RKO (cell line): Measurements from ENCODE around the gene OSBPL10.

ENCODE experiments used
- DNase-seq: peaks from one replicate; pipeline ENCODE4 v3.0.0-alpha.2; 2016; ENCODE audit warnings: low spot score

OSBPL10 gene

GRCh38 chr3:31770822-31771326, 210.2 kb downstream of the OSBPL10 start:
- DNase-seq = peak; percentile 12

- DNase-seq = peak; percentile 9
These were observed 212.5 kb downstream of the OSBPL10 start for GRCh38 chr3:31768479-31769125.

DNA sequence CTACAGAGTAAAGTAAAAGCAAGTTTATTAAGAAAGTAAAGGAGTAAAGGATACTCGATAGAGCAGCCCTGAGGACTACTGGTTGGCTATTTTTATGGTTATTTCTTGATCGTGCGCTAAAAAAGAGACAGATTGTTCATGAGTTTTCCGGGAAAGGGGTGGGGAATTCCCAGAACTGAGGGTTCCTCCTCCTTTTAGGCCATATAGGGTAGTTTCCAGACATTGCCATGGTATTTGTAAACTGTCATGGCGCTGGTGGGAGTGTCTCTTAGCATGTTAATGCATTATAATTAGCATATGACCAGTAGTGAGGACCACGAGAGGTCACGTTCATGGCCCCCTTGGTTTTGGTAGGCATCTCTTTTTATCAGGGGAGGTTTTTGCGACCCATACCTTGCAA, 213.1 kb downstream of the OSBPL10 start:
- no peak for DNase-seq

GRCh38 chr3:31766669-31767068, 214.4 kb downstream of the OSBPL10 start:
- no peak for DNase-seq

GRCh38 chr3:31765871-31766270, 215.2 kb downstream of the OSBPL10 start:
- no peak for DNase-seq

GRCh38 chr3:31763731-31764130, 217.3 kb downstream of the OSBPL10 start:
- DNase-seq = no peak

- no peak for DNase-seq
These were observed 218.1 kb downstream of the OSBPL10 start for GRCh38 chr3:31762888-31763351.

GRCh38 chr3:31762097-31762764, 218.8 kb downstream of the OSBPL10 start:
- no peak for DNase-seq

GRCh38 chr3:31760654-31761053, 220.4 kb downstream of the OSBPL10 start:
- DNase-seq = no peak

GRCh38 chr3:31758322-31758965, 222.6 kb downstream of the OSBPL10 start:
- DNase-seq = no peak

DNA sequence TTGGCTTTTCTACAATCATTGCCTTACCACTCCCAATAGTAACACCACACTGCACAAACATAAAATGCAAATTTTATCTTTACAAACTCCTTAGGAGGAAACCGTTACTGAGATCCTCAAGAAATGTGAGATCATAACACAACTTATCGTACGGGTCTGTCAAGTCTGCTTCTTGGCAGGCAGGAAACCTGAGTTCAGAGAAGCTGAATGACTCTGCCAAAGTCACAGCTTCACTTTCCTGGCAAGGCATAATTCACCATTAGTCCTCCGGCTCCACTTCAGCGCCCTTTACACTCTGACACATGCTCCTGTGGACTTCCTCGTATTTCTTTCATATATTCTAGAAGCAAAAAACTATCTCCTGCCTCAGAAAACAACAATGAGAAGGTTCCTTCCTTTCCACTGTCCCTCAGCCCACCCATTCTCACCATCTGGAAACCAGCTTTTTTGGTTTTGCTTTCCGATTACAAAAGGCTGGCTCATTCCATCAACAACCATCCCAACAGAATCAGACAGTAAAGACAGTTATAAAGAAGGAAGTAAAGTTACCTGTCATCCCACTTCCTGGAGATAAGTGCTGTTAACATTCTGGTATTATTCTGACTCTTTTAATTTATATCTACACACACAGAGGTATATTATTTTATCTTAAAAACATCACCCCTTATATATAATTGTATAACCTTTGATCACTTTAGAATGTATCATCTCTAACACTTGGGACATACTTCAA, 225.0 kb downstream of the OSBPL10 start:
- DNase-seq = no peak

GRCh38 chr3:31754575-31755278, 226.3 kb downstream of the OSBPL10 start:
- DNase-seq = no peak

DNA sequence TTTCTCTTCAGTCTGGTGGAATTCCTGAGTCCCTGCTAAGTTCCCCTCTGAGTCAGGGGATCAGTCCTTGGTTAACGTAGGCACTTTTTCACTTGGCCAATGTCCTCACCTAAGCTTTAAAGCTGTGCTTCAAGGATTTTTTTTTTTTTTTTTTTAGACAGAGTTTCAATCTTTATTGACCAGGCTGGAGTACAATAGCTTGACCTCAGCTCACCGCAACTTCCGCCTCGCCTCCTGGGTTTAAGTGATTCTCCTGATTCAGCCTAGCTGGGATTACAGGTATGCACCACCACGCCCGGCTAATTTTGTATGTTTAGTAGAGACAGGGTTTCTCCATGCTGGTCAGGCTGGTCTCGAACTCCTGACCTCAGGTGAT, 228.0 kb downstream of the OSBPL10 start:
- no peak for DNase-seq

GRCh38 chr3:31752305-31753049, 228.6 kb downstream of the OSBPL10 start:
- DNase-seq = no peak

- DNase-seq = no peak
These were observed 230.7 kb downstream of the OSBPL10 start for GRCh38 chr3:31750341-31750740.

DNA sequence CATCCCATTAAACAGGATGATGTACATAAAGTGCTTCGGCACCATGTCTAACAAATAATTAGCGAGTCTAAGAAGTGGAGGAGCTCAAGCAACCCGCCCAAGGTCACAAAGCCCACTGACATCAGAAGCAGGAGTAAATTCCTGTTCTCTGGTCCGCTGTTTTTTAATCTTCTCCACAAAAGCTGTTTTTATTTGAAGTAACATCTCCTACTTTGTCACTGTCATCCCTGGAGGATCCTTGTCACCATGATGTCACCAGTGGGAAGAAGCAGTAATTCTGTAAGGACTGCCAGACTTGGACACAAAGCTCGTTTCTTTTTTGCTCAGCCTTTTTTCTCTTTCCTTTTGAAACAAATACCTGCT, 232.1 kb downstream of the OSBPL10 start:
- DNase-seq = no peak

DNA sequence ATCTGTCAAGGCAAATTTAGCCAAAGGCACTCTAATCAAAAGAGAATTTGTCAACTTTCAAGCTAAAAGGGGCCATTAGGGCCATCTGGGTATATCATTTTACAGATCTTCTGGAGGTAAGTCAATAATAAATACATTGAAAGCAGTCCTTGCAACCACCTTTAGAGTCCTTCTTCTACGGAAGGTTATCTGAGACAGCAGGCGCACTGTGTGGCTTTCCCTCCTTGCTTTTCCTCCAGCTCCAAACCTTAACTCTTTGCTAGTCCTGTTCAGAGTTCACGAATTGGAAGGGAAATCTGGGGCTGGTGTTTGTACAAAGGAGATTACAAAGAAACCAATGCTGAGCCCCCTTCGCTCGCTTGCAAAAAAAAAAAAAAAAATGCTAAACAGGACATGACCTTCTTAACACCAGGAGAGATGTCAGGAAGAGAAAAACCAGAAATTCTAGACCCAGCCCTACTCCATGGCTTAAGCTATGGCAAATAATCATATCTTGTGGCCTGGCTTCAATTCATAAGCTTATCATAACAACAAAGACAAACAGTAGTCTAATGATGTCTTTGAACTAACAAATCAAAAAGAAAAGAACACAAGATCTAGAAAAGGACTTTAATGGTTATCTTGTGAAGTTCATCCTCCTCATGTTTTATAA, 232.7 kb downstream of the OSBPL10 start:
- DNase-seq = no peak

GRCh38 chr3:31747785-31748184, 233.3 kb downstream of the OSBPL10 start:
- no peak for DNase-seq

DNA sequence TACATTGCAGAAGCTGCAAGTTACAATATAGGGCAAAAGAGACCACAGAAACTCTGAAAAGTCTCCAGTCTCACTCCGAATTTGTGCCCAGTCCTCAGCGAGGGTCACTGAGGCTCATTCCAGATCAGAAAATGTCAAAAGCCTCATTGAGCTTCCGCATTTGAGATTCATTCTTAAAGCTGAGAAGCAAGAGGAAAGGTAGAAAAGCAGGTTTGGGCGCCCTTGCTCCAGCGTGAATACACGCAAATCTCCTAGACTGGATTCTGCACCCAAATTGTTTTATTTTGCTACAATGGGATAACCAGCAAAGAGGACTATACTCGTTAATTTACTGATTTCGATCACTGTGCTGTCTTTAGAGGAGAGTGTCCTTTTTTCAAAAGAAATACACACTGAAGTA, 236.1 kb downstream of the OSBPL10 start:
- DNase-seq = no peak

DNA sequence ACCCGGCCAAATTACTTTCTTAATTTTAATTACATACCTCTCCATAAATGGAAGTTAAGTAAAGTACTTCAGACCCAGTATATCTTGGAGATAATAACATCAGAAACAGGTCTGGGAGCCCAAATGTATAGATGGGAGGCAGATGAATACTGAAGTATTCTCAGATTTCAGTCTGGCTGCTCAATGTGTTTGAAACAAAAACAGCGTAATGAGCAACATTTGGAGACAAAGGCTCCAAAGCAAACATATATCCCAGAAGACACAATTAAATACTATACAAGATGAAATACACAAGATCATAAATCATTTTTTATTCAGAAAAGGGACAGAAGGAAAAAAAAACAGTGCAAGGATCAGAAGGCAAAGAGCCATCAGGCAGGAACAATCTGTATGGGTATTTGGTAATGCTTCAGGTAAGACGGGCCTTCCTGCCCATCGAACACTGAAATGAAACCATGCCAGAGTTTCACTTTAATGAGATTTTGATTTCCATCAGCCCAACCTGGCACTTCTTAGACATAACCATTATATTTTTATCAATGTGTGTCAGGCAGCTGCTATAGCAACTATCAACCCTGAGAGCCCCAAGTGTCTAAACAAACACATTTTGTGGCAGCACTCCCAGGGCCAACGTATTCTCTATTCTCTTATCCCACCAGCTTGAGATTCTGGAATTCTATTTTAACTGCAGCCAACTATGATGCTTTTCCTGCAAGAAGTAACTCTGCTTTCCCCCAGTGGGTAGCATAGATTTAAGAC, 237.6 kb downstream of the OSBPL10 start:
- no peak for DNase-seq
